IMR-90 (cell line): Measurements from ENCODE around the gene CREB1. TPM values are rescaled to one million over a fixed set of nuclear protein-coding genes. Genes with fewer than 3 reads are reported as not detected.

ENCODE experiments used
- ATAC-seq: fragments of 200-7000 bp; cut with Tn5 transposase; 2 replicates; pipeline ENCODE4 v1.9.1; 2020; ENCODE audit warnings: low read depth, mild to moderate bottlenecking, moderate library complexity
- BruUV-seq: library from RNA; stranded (reverse); fragments of 400-500 nt; replicated peaks from 2 replicates; lab custom pipeline; 2021; lab: Mats Ljungman, UMichigan
- CTCF ChIA-PET: fragments of 300-600 bp; formaldehyde crosslinking; extraction: SDS; loops from one replicate; lab custom pipeline; 2021; ENCODE audit warnings: antibody characterized with exemption; lab: Yijun Ruan, JAX
- POLR2A ChIA-PET: fragments of 300-600 bp; sonication (Branson Sonifier 250); formaldehyde crosslinking; loops from one replicate; lab custom pipeline; 2022; ENCODE audit warnings: antibody characterized with exemption; ENCODE audit not compliant: unreplicated experiment; lab: Charles Lee
- DNase-seq: peaks from one replicate; pipeline ENCODE4 v3.0.0; 2013
- H2AFZ ChIP-seq: replicated peaks from 2 replicates; pipeline ENCODE3; 2013; ENCODE audit warnings: low read length, mild to moderate bottlenecking; ENCODE audit not compliant: poor library complexity
- H2AK5ac ChIP-seq: 2 replicates; pipeline ENCODE4 v1.6.1; 2013; ENCODE audit warnings: low read depth, low read length, inconsistent platforms
- H2AK9ac ChIP-seq: replicated peaks from 2 replicates; pipeline ENCODE3; 2013; ENCODE audit warnings: mild to moderate bottlenecking, low read depth, low read length, moderate library complexity; ENCODE audit not compliant: poor library complexity
- H2BK120ac ChIP-seq: 2 replicates; pipeline ENCODE4 v1.6.1; 2013; ENCODE audit warnings: low read depth, low read length, inconsistent platforms
- H2BK15ac ChIP-seq: 3 replicates; pipeline ENCODE4 v1.6.1; 2013; ENCODE audit warnings: low read depth, low read length, inconsistent platforms
- H2BK20ac ChIP-seq: 2 replicates; pipeline ENCODE4 v1.6.1; 2013; ENCODE audit warnings: low read depth, mild to moderate bottlenecking, inconsistent platforms, low read length, moderate library complexity
- H2BK5ac ChIP-seq: 2 replicates; pipeline ENCODE4 v1.6.1; 2013; ENCODE audit warnings: mild to moderate bottlenecking, low read depth, low read length, inconsistent platforms; ENCODE audit not compliant: poor library complexity, severe bottlenecking
- H3K14ac ChIP-seq: replicated peaks from 2 replicates; pipeline ENCODE4 v1.6.1; 2013; ENCODE audit warnings: low read depth, low read length, inconsistent platforms
- H3K18ac ChIP-seq: 2 replicates; pipeline ENCODE4 v1.6.1; 2013; ENCODE audit warnings: low read depth, low read length, control low read depth
- H3K23ac ChIP-seq: 2 replicates; pipeline ENCODE4 v1.6.1; 2013; ENCODE audit warnings: low read depth, low read length, inconsistent platforms
- H3K27ac ChIP-seq: 2 replicates; pipeline ENCODE4 v1.5.1; 2013; ENCODE audit warnings: mild to moderate bottlenecking, control low read depth, low read length; ENCODE audit not compliant: insufficient read depth
- H3K27me3 ChIP-seq: 2 replicates; pipeline ENCODE4 v1.6.1; 2013; ENCODE audit warnings: low read length; ENCODE audit not compliant: control insufficient read depth, insufficient read depth
- H3K36me3 ChIP-seq: 2 replicates; pipeline ENCODE4 v1.6.1; 2013; ENCODE audit warnings: low read length, mixed read lengths; ENCODE audit not compliant: control insufficient read depth, insufficient read depth
- H3K4ac ChIP-seq: 2 replicates; pipeline ENCODE4 v1.6.1; 2013; ENCODE audit warnings: low read depth, low read length, inconsistent platforms
- H3K4me1 ChIP-seq: 2 replicates; pipeline ENCODE4 v1.6.1; 2013; ENCODE audit warnings: low read length, mixed read lengths; ENCODE audit not compliant: control insufficient read depth, insufficient read depth
- H3K4me2 ChIP-seq: 2 replicates; pipeline ENCODE4 v1.6.1; 2013; ENCODE audit warnings: low read depth, mild to moderate bottlenecking, control low read depth, low read length, moderate library complexity
- H3K4me3 ChIP-seq: 2 replicates; pipeline ENCODE4 v1.5.1; 2013; ENCODE audit warnings: low read depth, mild to moderate bottlenecking, control low read depth, low read length, moderate library complexity; ENCODE audit not compliant: insufficient read depth
- H3K56ac ChIP-seq: 2 replicates; pipeline ENCODE4 v1.6.1; 2013; ENCODE audit warnings: low read length, inconsistent platforms; ENCODE audit not compliant: insufficient read depth; ENCODE audit errors: extremely low read depth
- H3K79me1 ChIP-seq, 2 experiments: 2 replicates each; pipeline ENCODE4 v1.6.1; 2013; ENCODE audit warnings: low read length in 2 of 2, inconsistent platforms in 1 of 2, low read depth in 1 of 2
- H3K9ac ChIP-seq: 2 replicates; pipeline ENCODE4 v1.6.1; 2013; ENCODE audit warnings: low read depth, low read length, control low read depth
- H3K9me1 ChIP-seq: 2 replicates; pipeline ENCODE4 v1.6.1; 2013; ENCODE audit warnings: low read length, inconsistent platforms; ENCODE audit not compliant: insufficient read depth
- H3K9me3 ChIP-seq: 2 replicates; pipeline ENCODE4 v1.6.1; 2013; ENCODE audit warnings: low read length; ENCODE audit not compliant: control insufficient read depth, insufficient read depth
- H4K20me1 ChIP-seq: 2 replicates; pipeline ENCODE4 v1.6.1; 2013; ENCODE audit warnings: low read length, inconsistent platforms; ENCODE audit not compliant: insufficient read depth
- H4K5ac ChIP-seq: 2 replicates; pipeline ENCODE4 v1.6.1; 2013; ENCODE audit warnings: mild to moderate bottlenecking, low read depth, low read length, control low read depth
- H4K8ac ChIP-seq, 2 experiments: 2 replicates each; pipeline ENCODE4 v1.6.1; 2013; ENCODE audit warnings: low read depth in 2 of 2, low read length in 2 of 2, control low read depth in 1 of 2, inconsistent platforms in 1 of 2
- H4K91ac ChIP-seq: 2 replicates; pipeline ENCODE4 v1.6.1; 2013; ENCODE audit warnings: low read depth, low read length, inconsistent platforms; ENCODE audit not compliant: insufficient read depth
- BHLHE40 ChIP-seq: fragments of 150-350 bp; IDR thresholded peaks from 2 replicates; pipeline ENCODE4 v1.6.1; 2016; ENCODE audit warnings: mild to moderate bottlenecking, low read depth, low read length
- CEBPB ChIP-seq: IDR thresholded peaks from 2 replicates; pipeline ENCODE4 v1.6.1; 2012; ENCODE audit warnings: low read depth, low read length, improper control_type of control experiment
- CHD1 ChIP-seq: IDR thresholded peaks from 2 replicates; pipeline ENCODE4 v1.6.1; 2012; ENCODE audit warnings: low read depth, low read length, improper control_type of control experiment
- CTCF ChIP-seq: conservative IDR thresholded peaks from 2 replicates; pipeline ENCODE4 v1.5.1; 2012; ENCODE audit warnings: mild to moderate bottlenecking, low read depth, low read length, improper control_type of control experiment
- ELK1 ChIP-seq: fragments of 150-350 bp; IDR thresholded peaks from 2 replicates; pipeline ENCODE4 v1.6.1; 2016; ENCODE audit warnings: low read depth, mild to moderate bottlenecking, low read length, moderate library complexity, borderline replicate concordance
- FOS ChIP-seq: fragments of 150-350 bp; IDR thresholded peaks from 2 replicates; pipeline ENCODE4 v1.6.1; 2016; ENCODE audit warnings: low read depth, low read length
- MAFK ChIP-seq: IDR thresholded peaks from 2 replicates; pipeline ENCODE4 v1.6.1; 2012; ENCODE audit warnings: low read depth, low read length, improper control_type of control experiment
- MAZ ChIP-seq: IDR thresholded peaks from 2 replicates; pipeline ENCODE4 v1.6.1; 2012; ENCODE audit warnings: low read depth, mild to moderate bottlenecking, low read length, improper control_type of control experiment, moderate library complexity, borderline replicate concordance
- MXI1 ChIP-seq: IDR thresholded peaks from 2 replicates; pipeline ENCODE4 v1.6.1; 2012; ENCODE audit warnings: low read depth, mild to moderate bottlenecking, low read length, moderate library complexity, borderline replicate concordance
- NFE2L2 ChIP-seq: fragments of 150-350 bp; IDR thresholded peaks from 2 replicates; pipeline ENCODE4 v1.6.1; 2016; ENCODE audit warnings: low read depth, mild to moderate bottlenecking, low read length
- POLR2A ChIP-seq: IDR thresholded peaks from 2 replicates; pipeline ENCODE4 v1.6.1; 2012; ENCODE audit warnings: mild to moderate bottlenecking, low read depth, low read length
- RCOR1 ChIP-seq: IDR thresholded peaks from 2 replicates; pipeline ENCODE4 v1.6.1; 2012; ENCODE audit warnings: mild to moderate bottlenecking, low read length, improper control_type of control experiment; ENCODE audit not compliant: insufficient replicate concordance
- RFX5 ChIP-seq: IDR thresholded peaks from 2 replicates; pipeline ENCODE4 v1.8.0; 2012; ENCODE audit warnings: low read depth, mild to moderate bottlenecking, low read length, moderate library complexity
- SMC3 ChIP-seq: fragments of 150-350 bp; IDR thresholded peaks from 2 replicates; pipeline ENCODE4 v1.6.1; 2016; ENCODE audit warnings: low read depth, mild to moderate bottlenecking, antibody characterized with exemption, low read length, moderate library complexity
- USF2 ChIP-seq: fragments of 150-350 bp; IDR thresholded peaks from 2 replicates; pipeline ENCODE4 v1.6.1; 2017; ENCODE audit warnings: mild to moderate bottlenecking, antibody characterized with exemption, low read length, low read depth
- dilution Hi-C: fragments of 300-500 bp; cut with HindIII; formaldehyde crosslinking; loops from one replicate; pipeline ENCODE4 v1.14.3; 2018; ENCODE audit warnings: low sequenced_read_pairs; ENCODE audit not compliant: unreplicated experiment
- in situ Hi-C: fragments of 300-500 bp; cut with MboI; formaldehyde crosslinking; loops from 3 replicates; pipeline ENCODE4 v1.14.3; 2019; ENCODE audit warnings: low sequenced_read_pairs, inconsistent platforms, mixed read lengths
- intact Hi-C: fragments of 100-400 bp; cut with micrococcal nuclease; formaldehyde crosslinking; loops from 2 replicates; pipeline ENCODE4 v1.10.0; 2022
- polyA plus RNA-seq, 3 experiments: library from polyadenylated mRNA; depleted of rRNA; stranded (reverse); fragments of >200 nt; gene quantifications; 2 replicates each; pipeline ENCODE4 v1.2.3, GENCODE V29; 2012; ENCODE audit warnings: low replicate concordance in 1 of 3
- total RNA-seq: library from RNA; depleted of rRNA; stranded (reverse); fragments of >200 nt; gene quantifications from 2 replicates; pipeline ENCODE4 v1.2.3, GENCODE V29; 2012

The CREB1 gene
- total and polyA plus RNA-seq, 2 of the 4 experiments (the other 2 are of a cell fraction): 22.4 to 94.5 TPM

GRCh38 chr2:207593277-207593676 is 63.5 kb downstream of the CREB1 start:
- Histone ChIP-seq H3K27ac (no peak overlapping the region), H3K9ac (no peak overlapping the region), H3K23ac (no peak overlapping the region), H4K5ac (no peak overlapping the region), H3K4me1 (no peaks in the 10 kb centered on the region), H4K20me1 (no peaks in the 10 kb centered on the region), H3K79me1 (peaks cover 7 to 9% of the 10 kb centered on the region in 2 experiments; a peak in 2 of 4 replicates), H3K4me2 (no peak overlapping the region), H3K18ac (no peak overlapping the region), H3K36me3 (peaks cover 20% of the 10 kb centered on the region), H3K9me1 (no peaks in the 10 kb centered on the region), H3K14ac (no peak overlapping the region), H2AFZ (no peak overlapping the region), H3K4ac (no peak overlapping the region), H3K56ac (no peak overlapping the region), H2BK20ac (no peak overlapping the region), H3K4me3 (no peak overlapping the region), H3K27me3 (no peaks in the 10 kb centered on the region), H2BK5ac (no peak overlapping the region), H3K9me3 (peaks cover 4% of the 10 kb centered on the region; the same call in 1 of the 2 replicates), H2BK120ac (no peak overlapping the region), H2BK15ac (no peak overlapping the region), H2AK5ac (no peak overlapping the region), H4K8ac (no peak overlapping the region), H4K91ac (no peak overlapping the region), H2AK9ac (no peak overlapping the region)
- intact Hi-C loops: no loop called here
- in situ Hi-C loops: no loop called here
- POLR2A ChIA-PET: no interaction called here
- TF ChIP-seq MAZ: no peak
- no peak for TF ChIP-seq NFE2L2
- no peak for TF ChIP-seq POLR2A
- no peak for TF ChIP-seq CEBPB
- TF ChIP-seq CHD1: no peak
- TF ChIP-seq MAFK: no peak
- no peak for TF ChIP-seq ELK1
- TF ChIP-seq CTCF: no peak
- no peak for TF ChIP-seq SMC3
- no peak for TF ChIP-seq BHLHE40
- TF ChIP-seq RCOR1: no peak
- TF ChIP-seq USF2: no peak
- TF ChIP-seq MXI1: no peak
- no peak for TF ChIP-seq RFX5
- TF ChIP-seq FOS: no peak
- DNase-seq: no peak
- no peak for ATAC-seq
- dilution Hi-C loops: no loop called here
- no TSS peak for BruUV-seq
- CTCF ChIA-PET: no interaction called here
